HG02884 (cell line): ENCODE data around the gene MLLT1.

Experiments
- ATAC-seq: cut with Tn5 transposase; IDR thresholded peaks from one replicate; pipeline ENCODE4 v1.9.1; 2021; ENCODE audit warnings: mild to moderate bottlenecking, moderate library complexity; ENCODE audit not compliant: unreplicated experiment

MLLT1 gene

DNA sequence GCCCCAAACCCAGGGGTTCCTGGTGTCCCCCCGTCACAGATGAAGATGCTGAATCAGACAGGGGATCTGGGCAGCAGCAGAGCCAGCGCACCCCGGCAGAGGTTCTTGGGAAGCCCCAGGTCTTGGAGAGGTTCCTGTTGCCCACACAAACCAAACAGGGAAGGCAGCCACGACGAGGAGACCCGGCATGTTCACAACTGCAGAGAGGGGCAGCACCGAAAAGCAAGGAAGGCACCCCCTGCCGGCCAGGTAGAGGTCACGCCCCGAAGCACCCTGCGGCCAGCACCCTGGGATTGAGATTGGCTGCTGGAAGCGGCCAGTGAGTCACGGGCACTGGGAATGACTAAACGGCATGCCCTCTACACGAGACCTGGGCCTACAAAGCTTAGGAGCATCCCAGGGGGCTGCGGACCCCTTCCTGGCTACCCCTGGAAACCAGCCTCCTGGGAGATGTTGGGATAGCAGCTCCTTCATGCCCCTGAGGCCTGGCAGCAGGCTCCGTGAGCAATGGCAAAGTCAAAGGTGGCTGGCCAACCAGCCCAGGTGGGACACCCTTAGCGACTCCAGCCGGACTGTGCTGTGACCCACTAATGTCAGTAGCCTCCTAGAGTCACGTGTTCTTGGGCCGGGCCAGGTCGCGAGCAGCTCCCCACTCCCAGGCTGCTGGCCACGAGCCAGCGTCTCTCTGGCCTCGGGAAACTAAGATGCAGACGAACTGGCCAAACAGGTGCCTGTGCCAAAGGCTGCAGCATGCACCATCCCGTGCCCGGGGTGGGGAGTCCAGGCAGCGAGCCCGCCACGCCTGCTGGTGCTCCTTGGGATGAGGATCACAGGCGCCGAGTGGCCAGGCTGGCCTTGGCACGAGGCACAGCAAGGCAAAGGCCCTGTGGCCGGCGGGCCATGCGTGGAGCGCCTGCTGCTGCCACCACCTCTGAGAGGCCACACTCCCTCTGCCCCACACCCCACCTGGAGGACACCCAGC lies 43.2 kb downstream of the MLLT1 start:
- ATAC-seq, result no peak

- ATAC-seq, result no peak
Measured at GRCh38 chr19:6235031-6235951, 44.5 kb downstream of the MLLT1 start.

DNA sequence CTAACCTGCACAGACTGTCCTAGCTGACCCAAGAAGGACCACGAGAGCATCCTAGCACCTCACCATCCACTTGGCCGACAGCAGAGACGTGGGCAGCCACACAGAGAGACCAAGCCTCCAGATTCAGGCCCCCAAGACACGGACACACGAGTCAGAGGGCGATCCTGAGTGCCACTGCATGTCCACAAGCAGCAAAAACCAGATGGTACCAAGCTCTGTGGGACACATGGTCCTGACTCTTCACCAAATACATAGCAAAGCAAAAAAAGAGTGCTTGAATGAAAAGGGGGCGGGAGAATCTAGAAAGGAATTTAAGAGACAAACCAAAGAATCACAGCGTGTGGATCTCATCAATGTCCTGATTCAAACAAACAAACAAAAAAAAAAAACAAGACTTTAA lies 45.2 kb downstream of the MLLT1 start:
- no peak for ATAC-seq

GRCh38 chr19:6233827-6234511 lies 45.8 kb downstream of the MLLT1 start:
- ATAC-seq, result no peak

- no peak for ATAC-seq
Measured at GRCh38 chr19:6233056-6233826, 46.5 kb downstream of the MLLT1 start.

DNA sequence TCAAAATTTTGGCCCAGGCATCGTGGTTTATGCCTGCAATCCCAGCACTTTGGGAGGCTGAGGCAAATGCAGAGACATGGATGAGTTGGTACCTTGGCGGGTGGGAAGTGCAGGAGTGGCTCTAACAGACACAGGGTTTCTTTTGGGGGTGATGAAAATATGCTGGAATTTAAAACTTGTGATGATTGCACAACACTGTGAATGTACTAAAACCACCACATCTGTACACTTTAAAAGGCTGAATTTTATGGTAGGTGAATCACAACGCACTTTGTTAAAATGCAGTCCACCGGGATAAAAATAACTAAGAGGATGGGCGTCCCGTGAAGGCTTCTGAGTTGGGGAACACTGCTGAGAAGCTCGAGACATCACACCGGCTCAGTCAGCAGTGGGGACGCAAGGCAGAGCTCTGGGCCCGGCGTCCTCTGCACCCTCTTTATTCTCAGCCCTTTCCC lies 47.1 kb downstream of the MLLT1 start:
- ATAC-seq, result no peak

GRCh38 chr19:6230991-6231448 lies 48.8 kb downstream of the MLLT1 start:
- ATAC-seq, result no peak

- no peak for ATAC-seq
Measured at GRCh38 chr19:6229951-6230712, 49.6 kb downstream of the MLLT1 start.

DNA sequence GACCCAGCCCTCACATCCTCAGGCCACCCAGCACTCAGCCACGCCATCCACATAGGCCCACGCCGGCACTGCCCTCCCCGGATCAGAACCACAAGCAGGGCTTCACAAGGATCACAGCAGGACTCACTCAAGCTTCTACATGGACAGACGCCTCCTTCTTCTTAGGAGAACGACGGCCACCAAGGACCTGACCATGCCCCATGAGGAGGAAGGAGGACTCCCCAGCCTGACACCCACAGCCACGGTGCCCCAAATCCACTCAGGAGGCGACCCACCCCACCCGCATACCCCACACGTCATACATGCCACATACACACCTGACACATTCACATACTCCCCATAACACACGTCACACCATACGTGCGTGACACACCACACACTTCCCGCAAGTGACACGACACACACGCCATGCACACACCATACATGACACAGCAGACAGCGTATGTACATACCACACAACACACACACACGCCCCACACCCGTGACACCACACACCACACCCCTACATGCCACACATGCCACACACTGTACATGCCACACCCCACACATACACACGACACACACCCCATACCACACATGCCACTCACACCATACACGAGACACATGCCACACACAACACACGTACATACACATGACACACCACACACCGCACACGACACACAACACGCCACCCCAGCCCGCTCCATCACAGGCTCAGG lies 50.4 kb downstream of the MLLT1 start:
- no peak for ATAC-seq

DNA sequence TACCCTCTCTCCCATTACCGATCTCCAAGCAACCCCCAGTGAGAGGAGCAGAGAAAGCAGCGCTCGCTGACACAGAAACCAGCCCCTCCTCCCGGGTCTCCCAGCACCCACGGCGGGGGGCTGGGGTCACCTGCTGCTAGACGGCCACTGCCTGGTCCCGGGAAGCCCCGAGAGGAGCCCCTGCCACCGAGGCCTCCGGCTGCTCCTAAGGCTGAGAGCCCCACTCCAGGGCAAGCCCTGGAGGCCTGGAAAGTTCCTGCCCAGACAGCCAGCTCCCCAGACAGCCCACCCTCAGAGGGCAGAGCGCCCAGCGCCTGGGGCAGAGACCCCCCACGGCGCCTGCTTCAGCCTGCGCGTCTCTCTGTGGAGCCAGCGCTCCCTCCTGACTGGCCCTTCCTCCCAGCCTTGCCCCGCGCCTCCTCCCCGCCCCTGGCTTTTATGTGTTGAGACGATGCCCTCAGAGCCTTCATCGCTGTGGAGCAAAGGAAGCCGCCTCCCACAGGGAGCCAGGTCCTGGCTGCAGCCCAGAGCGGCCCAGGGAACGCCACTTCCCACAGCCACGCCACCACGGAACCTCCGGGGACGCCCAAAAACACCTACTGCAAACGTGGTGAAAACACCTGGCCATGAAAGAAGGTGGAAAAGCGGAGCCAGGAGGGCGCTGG lies 51.1 kb downstream of the MLLT1 start:
- no peak for ATAC-seq

GRCh38 chr19:6227936-6228325 lies 51.8 kb downstream of the MLLT1 start:
- no peak for ATAC-seq

GRCh38 chr19:6227156-6227935 lies 52.4 kb downstream of the MLLT1 start:
- no peak for ATAC-seq

- no peak for ATAC-seq
Measured at GRCh38 chr19:6226444-6227155, 53.2 kb downstream of the MLLT1 start.

DNA sequence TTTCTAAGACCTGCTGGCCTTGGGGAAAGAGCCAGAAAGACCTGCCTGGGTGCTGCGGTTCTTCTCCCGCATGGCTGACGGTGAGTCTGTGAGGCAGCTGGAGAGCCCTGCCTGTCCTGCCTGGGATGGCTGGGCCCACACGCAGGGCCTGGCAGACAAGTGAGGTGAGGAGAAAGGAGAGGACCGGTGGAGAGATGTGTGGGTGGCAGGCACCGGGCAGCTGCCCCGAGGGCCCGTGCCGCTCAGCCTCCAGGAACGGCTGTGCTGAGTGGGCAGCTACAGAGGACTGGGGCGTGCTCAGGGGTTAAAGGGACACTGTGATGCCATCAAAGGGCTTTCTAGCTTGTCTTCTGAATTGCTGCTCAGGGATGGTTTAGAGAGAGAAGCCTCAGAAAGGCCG lies 53.8 kb downstream of the MLLT1 start:
- ATAC-seq, result no peak

GRCh38 chr19:6225232-6225865 lies 54.4 kb downstream of the MLLT1 start:
- no peak for ATAC-seq

DNA sequence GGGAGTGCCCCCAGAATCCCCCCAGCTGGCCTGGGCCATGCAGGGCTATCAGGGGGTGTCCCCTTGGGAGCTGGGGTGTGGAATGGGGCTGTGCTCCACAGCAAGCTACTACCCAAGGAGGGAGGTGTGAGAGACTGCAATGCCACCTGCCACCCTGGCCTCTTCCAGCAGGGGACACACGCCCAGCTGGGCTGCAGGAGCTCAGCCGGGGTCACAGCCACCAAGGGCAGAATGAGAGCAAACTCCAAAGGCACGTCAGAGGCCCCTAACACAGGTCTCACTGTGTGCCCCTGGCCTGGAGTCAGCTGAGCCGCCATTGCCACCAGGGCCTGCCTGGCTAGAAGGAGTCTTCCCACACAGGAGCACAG lies 55.5 kb downstream of the MLLT1 start:
- ATAC-seq, result no peak
